Measurements from ENCODE around the gene ADARB1.

ADARB1 gene

DNA sequence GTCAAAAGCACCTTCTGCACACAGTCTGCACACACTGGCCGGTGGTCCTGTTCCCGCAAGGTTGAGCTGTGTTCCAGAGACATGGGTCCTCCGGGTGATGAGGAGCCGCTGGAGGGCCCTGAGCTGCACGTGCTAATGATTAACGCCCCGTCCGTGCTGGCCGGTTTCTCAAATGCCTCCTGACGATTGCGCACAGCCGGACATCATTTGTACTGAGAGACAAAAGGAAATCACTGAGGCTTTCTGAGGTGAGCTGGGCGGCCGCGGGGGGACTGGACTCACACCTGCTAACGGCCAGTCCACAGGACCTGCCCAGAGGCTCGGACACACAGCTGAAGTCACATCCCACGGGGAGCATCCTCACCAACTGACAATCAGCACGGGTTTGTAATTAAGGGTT is 184.1 kb downstream of the ADARB1 start:
- DNase-seq, result no peak

GRCh38 chr21:45259206-45259840 is 184.9 kb downstream of the ADARB1 start:
- no peak for DNase-seq

GRCh38 chr21:45260191-45260825 is 185.9 kb downstream of the ADARB1 start:
- no peak for DNase-seq

DNA sequence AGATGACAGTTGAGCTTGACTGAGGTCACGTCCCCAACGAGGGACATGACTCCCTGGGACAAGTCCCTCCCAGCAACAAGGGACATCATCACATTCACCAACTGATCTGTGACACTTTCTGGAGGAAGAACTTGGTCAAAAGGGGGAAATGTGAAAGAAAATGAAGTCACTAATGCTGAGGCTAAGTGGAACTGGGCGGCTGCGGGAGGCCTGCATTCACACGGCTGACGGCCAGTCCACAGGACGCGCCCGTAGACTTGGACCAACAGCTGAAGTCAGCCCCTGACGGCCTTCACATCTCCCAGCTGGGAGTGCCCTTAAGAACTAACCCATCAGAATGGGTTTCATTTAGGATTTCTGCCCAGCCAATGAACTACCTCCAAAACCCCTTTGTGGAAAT is 186.7 kb downstream of the ADARB1 start:
- DNase-seq, result no peak

DNA sequence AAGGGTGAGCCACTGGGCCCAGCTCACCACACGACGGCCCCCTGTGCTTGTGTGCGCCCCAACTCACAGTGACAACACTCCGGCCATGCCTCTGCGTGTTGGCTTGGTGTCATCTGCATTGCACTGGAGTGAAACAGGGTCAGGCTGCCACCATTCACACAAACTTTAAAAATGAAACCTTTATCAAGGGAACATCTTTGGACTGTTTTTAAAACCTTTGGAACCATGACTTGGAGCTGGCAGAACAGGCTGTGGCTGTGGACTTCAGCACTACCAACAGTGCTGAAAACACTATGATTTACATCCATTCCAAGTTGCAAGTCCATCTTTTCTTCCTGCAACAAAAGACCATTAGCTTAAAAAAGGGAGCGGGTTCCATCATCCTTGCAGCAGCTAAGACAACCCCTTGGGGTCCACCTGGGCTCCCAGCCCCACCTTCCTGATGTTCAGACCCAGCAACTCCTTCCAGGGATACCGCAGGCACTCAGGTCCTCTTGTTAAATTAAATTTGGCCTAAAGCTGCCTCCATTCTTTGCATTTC is 187.7 kb downstream of the ADARB1 start:
- no peak for DNase-seq

- DNase-seq, result no peak
Measured at GRCh38 chr21:45262616-45263015, 188.2 kb downstream of the ADARB1 start.

DNA sequence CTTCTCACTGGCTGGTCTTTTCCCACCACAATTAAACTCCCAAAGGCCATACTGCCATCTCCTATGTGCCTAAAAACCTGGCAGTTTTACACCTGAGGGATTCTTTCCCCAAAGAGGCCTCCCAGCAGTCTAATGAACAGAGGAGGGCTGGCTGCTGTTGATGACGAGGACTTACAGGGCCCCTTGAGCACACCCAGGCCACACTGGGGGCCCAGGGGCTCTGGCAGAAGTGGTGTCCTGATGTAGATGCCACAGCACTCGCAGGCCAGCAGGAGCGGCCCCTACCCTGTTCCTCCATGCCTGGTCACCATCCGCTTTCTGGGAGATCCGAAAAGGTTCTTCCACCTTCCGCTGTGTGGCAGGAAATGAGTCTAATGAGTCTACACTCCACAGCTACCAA is 189.2 kb downstream of the ADARB1 start:
- no peak for DNase-seq

DNA sequence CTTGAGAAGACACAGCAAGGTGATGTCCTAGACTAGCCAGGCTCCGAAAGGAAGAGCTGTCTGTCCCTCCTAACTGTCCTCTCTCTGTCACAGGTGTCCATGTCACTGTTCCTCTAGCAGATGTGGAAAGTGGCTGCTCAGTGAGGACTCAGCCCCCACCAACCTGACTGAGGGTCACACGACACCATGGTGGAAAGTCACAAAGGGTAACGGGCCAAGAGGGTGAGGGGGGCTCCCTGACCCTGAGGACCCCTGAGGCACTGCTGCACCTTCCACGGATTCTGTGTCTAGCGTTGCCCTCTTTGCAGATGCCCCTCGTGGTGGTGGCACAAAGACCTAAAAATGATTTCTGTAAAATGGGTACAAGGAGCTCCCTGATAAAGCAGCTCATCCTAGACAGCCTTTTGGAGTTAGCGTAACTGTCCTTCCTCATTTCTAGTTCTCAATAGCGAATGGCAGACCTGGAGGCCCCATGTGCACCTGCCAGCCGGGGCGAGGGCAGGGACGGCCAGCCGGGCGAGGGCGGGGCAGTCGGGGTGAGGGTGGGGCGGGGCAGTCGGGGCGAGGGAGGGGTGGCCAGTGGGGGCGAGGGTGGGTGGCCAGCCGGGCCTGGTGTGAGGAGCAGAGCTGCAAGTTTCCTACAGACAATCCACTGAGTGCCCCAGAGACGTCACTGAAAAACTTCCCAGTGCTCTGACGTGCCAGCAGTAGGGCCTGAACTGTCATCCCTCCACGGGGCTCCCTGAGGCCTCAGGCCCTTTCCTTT is 189.9 kb downstream of the ADARB1 start:
- DNase-seq, result no peak

DNA sequence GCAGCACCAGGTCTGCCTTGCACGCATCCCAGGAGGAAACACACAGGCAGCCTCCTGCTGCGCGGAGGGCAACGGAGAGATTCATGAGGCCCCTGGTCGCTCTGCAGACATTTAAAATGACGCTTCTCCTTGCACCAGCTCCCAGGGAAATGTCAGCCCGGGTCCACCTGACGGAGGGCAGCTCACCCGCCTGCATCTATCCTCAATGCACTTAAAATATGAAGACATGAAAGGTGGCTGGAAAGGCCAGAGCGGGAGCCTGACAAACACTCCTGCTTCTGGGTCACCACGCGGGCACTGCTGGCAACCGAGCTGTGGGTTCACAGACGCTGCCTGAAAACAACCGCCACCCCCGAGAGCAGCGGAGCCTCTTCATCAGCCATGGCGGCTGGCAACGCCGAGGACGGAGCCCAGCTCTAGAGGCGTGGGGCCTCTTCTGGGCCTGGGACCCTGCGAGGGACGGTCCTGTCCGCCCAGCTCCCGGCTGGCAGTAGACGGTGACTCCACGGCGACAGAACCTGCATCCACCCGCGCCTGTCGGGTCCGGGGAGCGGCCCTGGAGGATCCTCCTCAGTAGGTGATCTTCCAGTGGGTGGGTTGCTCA is 190.6 kb downstream of the ADARB1 start:
- DNase-seq, result no peak

DNA sequence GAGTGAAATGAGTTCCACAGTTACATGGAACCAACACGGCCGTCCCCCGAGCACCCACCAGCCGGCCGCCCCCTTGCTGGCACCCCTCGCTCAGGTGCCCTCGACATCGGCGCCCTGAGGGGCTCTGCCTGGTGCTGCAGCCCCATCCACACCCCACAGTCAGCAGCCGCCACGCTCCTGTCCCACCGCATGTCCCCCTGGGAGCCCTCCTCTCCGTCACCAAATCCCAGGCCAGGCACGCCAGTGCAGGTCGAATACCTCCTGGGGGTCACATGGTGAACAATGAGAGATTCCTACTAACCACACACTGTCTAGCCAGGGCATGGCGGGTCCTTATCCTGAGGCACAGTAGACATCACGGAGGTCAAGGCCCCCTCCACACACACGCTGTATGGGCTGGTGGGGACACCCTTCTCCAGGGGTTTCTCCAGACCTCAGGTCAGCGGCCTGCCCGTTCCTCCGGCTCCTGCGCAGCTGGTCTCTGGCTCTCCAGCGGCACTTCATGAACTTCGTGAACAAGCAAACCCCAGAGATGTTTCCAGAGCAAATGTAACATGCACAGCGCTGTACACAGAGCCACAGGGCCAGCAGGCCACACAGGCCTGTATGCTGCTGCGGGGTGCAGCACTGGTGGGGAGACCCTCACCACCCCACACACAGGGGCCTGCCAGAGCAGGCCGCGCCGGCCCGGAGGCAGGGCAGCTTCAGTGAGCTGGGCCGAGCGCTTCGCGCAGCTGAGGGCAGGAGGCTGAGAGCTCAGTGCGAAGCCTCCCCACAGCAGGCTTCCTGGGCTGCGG is 191.5 kb downstream of the ADARB1 start:
- DNase-seq, result no peak

DNA sequence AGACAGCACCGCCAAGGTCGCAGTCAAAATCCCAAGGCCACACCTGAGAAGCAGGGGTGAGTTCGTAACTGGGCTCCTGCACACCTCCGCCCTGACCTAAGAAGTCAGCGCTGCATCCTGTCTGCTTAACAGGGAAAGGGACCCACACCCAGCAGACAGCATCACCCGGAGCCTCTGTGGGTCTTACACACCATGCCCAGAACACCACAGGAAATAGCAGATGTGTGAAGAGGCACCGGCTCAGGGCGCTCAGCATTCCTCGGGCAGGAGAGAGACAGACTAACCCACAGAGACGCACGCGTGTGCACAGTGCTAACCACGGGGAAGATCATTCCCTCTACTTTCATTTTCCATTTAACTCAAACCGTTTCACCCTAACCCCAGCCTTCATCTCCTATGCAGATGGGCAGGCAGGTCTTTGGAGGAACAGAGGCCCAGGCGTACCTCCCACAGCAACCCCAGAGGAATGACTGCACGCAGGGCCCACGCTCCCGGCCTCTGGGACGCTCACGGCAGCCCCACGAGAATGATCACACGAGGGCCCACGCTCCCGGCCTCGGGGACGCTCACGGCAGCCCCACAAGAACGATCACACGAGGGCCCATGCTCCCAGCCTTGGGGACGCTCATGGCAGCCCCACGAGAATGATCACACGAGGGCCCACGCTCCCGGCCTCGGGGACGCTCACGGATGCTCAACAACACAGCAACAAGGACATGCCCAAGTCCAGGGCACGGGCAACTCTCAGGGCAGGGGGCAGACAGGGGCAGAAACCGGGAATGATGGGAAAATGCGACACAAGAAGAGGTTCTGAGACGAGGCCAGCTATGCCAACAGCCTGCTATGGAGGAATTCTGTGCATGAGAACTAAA is 192.4 kb downstream of the ADARB1 start:
- DNase-seq, result no peak

- no peak for DNase-seq
Measured at GRCh38 chr21:45267390-45267760, 193.0 kb downstream of the ADARB1 start.

DNA sequence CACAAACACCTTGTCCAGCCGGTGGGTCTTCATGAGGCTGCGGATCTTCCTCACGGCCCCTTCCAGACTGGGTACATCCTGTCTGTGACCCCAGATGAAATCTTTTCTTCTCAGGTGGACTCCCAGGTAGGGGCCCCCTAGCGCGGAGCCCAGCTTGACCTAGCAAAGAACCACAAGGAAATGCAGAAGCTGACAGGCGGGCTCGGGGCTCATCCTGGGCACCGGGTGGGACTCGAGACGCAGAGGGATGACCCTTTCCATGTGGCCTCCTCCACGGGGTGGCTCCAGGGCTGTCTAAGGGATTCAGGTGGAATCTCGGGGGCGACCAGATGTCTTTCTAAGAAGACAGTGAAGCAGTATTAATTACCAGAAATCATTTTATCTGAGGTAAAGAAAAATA is 195.5 kb downstream of the ADARB1 start:
- DNase-seq, result no peak

DNA sequence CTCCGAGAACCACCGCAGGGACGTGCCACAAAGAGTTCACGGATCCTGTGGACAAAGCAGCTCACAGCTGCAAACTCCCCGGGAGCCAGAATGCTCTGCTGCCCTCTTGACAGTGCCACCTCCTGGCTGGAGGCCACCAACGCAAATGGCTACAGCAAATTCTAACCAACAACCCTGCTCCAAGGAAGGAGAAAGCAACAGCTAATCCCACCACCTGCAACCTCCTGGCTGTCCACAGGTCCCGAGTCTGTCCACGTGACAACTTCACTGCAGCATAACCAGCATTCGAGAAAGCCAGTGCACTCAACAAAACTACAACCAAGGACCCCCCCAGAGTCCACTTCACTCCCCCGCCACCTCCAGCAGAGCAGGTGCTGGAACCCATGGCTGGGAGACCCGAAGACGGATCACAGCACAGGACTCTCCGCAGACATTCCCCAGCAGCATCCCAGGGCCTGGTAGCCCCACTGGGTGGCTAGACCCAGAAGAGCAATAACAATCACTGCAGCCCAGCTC is 196.0 kb downstream of the ADARB1 start:
- no peak for DNase-seq

Data from HCEC 1CT (cell line).